GM19043 (cell line): ENCODE data around the gene ZDHHC11B.

Source experiments
- ATAC-seq: cut with Tn5 transposase; IDR thresholded peaks from one replicate; pipeline ENCODE4 v1.9.1; 2021; ENCODE audit warnings: low read depth; ENCODE audit not compliant: unreplicated experiment

Gene ZDHHC11B

GRCh38 chr5:663436-664342 is 120.8 kb downstream of the ZDHHC11B start:
- no peak for ATAC-seq

GRCh38 chr5:662751-663435 is 121.6 kb downstream of the ZDHHC11B start:
- no peak for ATAC-seq

GRCh38 chr5:661891-662750 is 122.4 kb downstream of the ZDHHC11B start:
- ATAC-seq = no peak

- ATAC-seq = no peak
Measured at GRCh38 chr5:660491-661030, 124.0 kb downstream of the ZDHHC11B start.
